Activated T-helper 9 cell treated with anti-CD3 and anti-CD28 coated beads, Interleukin-2, amount 50 U/mL, for 16 hours (primary cell): ENCODE results near the gene AKAP12.

Source experiments
- DNase-seq: peaks from one replicate; pipeline ENCODE4 v3.0.0-alpha.2; 2020; ENCODE audit warnings: low read depth

Gene AKAP12

GRCh38 chr6:151240036-151240685, 394 bp downstream of the AKAP12 start:
- no peak for DNase-seq

- DNase-seq = no peak
These were observed 1.2 kb downstream of the AKAP12 start for GRCh38 chr6:151240791-151241642.

DNA sequence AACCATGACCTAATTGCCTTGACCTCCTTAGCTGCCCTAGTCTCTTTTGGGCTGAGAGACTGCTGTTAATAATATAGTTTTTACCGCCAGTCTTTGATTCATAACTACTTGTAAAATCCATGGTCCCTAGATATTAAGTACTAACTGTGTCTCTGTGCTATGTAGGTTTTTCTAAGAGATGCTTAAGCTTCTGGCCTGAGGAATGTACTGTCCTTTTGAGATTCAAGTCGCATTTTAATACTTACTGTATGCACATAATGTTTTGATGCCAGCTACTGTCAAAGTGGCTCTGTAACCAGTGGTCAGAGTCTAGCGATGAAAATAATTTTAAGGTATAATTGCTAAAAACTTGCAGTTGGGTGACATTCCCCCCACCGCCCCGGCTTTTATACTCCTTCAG, 2.1 kb downstream of the AKAP12 start:
- DNase-seq = no peak

- no peak for DNase-seq
These were observed 2.7 kb downstream of the AKAP12 start for GRCh38 chr6:151242420-151242861.

- no peak for DNase-seq
These were observed 3.7 kb downstream of the AKAP12 start for GRCh38 chr6:151243481-151243880.

DNA sequence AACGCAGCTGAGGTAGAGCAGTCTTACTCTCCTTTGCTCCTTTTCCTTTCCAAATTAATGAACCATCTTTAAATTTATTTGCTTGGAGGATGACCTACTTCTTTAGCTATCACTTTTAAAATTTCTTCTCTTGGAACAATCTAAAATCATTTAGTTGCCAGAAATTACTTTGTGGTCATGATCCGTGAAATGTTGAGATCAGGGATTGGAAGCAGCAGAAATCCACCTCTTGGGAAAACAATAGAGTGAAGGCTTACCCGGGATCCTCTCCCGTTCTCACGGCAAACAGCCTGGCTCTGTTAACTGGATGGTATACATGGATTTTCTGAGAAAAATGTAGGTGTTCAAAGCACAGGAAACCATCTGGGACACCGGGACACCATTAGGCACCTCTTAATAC, 7.7 kb downstream of the AKAP12 start:
- DNase-seq = no peak

DNA sequence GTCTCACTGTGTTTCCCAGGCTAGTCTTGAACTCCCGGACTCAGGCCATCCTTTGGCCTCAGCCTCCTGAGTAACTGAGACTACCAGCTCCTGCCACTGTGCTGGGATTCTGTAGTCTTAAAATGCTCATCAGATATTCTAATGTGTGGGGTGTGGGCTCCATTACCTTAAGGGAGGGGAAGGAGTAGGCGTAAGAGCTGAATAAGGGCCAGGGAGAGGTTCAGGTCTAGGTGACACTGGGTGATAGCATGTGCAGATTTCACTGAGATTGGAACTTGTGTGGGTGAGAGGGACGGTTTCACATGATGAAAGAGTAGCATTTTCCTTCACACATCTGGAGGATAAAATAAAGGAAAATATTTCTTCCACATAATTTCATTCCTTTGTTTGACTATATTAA, 8.5 kb downstream of the AKAP12 start:
- no peak for DNase-seq

GRCh38 chr6:151252634-151253033, 12.9 kb downstream of the AKAP12 start:
- DNase-seq = no peak

GRCh38 chr6:151254451-151255081, 14.8 kb downstream of the AKAP12 start:
- DNase-seq = no peak

GRCh38 chr6:151255811-151256210, 16.0 kb downstream of the AKAP12 start:
- no peak for DNase-seq

DNA sequence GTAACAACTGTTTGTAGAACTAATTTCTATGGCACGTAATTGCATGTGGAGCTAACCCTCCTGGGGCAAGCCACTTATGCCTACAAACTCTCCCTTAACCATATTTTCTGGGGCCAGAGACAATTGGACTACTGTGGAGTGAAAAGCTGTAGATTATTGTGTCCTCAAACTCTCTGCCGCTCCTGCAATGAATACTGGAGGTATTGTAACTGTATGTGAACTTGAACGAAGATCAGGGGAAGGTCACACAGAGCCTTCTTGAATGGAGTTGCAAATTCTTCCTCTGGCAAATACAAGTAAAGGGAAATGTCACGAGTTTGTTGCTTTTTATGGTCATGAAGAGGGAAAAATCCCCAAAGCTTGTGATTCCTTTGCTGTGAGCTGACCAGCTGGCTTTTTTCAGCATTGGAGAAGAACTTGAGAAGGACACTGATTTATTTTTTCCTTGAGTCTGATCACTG, 18.2 kb downstream of the AKAP12 start:
- DNase-seq = no peak

DNA sequence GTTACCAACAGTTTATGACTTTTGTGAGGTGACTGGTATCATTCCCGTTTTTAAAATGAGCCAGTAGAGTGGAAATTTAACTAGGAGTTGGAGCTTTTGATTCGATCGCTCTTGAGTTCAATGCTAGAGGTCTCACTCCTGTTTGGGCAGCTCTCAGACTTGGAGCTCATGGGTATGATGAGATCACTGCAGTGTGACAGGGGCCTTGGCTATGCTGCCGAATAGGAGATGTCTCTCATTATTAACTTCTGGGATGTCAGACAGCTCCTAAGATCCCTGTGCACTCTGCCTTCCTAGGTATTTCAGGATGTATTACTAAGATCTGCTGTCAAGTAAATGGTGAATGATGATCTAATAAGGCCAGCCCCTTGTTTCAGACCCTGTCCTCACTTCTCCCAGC, 20.4 kb downstream of the AKAP12 start:
- no peak for DNase-seq

GRCh38 chr6:151263035-151263434, 23.3 kb downstream of the AKAP12 start:
- DNase-seq = no peak

GRCh38 chr6:151263967-151264366, 24.2 kb downstream of the AKAP12 start:
- no peak for DNase-seq

DNA sequence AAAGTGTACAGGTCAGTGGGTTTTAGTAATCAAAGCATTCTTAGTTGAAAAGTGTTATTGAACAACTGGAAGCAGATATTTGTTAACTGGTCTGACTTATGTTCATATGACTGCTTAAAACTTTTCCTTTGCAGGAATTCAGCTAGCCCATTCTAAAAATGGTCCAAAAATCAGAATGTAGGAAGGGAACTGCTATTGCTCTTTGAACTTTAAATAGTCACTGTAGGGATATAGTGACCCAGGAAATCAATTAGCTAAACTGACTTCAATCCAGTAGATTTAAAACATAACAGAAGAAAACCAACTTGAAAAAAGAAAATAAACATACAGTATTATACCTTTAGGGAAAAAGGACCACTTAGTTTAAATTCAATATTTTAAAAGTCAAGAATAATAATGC, 25.5 kb downstream of the AKAP12 start:
- no peak for DNase-seq

- DNase-seq = no peak
These were observed 29.7 kb downstream of the AKAP12 start for GRCh38 chr6:151269321-151269995.

DNA sequence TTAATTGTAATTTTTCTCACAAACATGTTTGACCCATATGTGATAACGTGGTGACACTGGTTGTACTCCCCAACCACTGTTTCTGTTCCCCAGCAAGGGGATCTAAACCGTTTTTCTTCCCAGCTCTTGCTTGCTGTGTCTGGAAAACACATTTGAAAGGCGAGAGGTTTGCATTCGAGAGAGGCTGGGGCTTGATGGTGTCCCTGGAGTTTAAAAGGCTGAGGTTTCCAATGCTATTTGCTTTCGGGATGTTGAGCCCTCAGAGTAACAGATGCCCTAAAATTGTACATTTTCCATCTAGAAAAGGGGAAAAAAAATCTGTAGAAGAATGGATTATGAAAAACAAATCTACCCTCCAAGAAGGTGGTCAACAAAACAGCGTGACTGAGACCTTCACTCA, 35.4 kb downstream of the AKAP12 start:
- DNase-seq = no peak

GRCh38 chr6:151275566-151275965, 35.8 kb downstream of the AKAP12 start:
- DNase-seq = no peak

DNA sequence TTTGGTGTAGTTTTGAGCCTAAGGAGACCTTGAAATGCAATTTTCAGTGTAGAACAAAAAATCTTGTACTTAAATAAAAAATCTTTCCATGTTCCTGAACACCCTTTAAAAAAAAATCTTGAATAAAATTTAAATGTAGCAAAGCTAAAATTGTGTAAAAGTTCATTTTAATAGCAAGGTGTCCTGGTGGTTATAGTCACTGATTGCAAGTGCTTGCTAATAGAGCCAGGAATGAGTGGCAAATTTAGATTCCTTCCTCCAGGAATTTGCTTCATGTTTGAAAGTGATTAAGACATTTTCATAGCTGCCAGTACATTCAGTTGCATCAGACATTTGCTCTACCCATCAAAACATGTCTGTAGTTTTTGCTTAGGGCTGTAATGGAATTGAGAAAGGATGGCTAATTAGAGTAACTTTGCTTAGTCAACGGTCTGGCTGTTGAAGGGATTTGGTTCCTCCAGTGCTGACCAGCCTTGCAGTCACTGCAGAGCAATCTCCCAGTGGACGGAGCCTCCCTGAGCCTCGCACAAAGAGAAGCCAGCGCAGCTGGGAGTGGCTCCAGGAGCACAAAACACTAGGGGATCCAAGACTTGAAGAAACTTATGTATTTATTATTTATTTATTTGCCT, 36.5 kb downstream of the AKAP12 start:
- no peak for DNase-seq

DNA sequence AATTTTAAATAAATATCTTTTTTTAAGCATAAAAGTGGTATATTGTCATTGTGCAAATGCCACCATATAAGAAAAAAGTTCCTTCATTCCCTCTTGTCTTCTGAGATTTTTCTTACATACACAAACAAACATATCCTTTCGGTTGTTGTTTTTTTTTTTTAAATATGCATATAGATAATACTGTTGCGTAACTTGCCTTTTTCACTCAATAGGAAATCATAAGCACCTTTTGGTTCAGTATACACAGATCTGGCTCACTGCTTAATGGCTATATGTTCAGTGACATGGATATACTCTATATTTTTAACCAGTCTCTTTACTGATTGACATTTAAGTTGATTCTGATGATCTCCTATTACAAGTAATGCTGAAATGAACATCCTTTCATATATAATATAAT, 40.1 kb downstream of the AKAP12 start:
- DNase-seq = no peak

DNA sequence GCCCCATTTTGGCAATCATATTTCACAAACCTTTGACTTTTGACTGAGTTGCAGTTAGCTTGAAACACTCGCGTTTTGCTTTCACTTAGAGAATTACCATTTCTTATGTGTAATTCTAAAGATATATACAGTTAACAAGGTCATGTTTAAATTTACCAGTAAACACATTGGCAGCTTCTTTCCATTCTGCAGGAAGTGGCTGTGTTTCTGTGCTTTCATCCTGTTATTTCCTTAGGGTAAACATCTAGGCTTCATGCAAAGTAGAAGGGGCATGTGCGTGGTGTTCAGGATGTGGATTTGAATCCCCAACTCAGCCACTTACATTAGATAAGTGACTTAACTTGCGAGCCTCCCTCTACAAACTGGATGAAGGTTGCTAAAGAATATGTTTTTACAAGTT, 41.1 kb downstream of the AKAP12 start:
- DNase-seq = no peak

DNA sequence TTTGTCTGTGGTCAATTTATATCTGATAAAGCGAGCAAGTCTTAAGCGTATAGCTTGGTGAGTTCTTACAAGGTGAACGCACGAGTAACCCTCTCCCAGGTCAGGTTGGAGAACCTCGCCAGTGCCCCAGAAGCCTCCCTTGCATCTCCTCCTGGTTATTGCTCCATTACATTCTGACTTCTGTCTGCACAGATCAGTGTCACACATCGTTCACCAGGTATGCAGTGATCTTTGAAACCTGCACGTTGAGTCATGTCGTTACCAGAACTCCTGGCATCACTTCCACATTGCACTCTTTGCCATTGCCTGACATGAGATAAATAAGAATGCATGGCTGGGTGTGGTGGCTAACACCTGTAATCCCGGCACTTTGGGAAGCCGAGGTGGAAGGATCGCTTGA, 44.2 kb downstream of the AKAP12 start:
- DNase-seq = no peak
